GDM1 (cell line): Measurements from ENCODE around the gene PODXL.
A peak's percentile ranks its signal among the peaks of the same experiment; 100 is the strongest.

Source experiments
- DNase-seq: peaks from one replicate; lab custom pipeline; 2025; lab: John Stamatoyannopoulos, UW

PODXL gene

GRCh38 chr7:131564640-131565039, 8.2 kb upstream of the PODXL start:
- no peak for DNase-seq

- no peak for DNase-seq
Measured at GRCh38 chr7:131563918-131564317, 7.5 kb upstream of the PODXL start.

GRCh38 chr7:131562941-131563340, 6.5 kb upstream of the PODXL start:
- DNase-seq = no peak

- no peak for DNase-seq
Measured at GRCh38 chr7:131560061-131560460, 3.6 kb upstream of the PODXL start.

- DNase-seq = no peak
Measured at GRCh38 chr7:131557652-131558385, 1.4 kb upstream of the PODXL start.

GRCh38 chr7:131556909-131557651, 652 bp upstream of the PODXL start:
- DNase-seq = no peak

GRCh38 chr7:131555552-131556052, 826 bp downstream of the PODXL start:
- no peak for DNase-seq

- DNase-seq = no peak
Measured at GRCh38 chr7:131554880-131555516, 1.4 kb downstream of the PODXL start.

GRCh38 chr7:131553931-131554330, 2.5 kb downstream of the PODXL start:
- DNase-seq = no peak

GRCh38 chr7:131552053-131552452, 4.4 kb downstream of the PODXL start:
- no peak for DNase-seq

GRCh38 chr7:131550846-131551245, 5.6 kb downstream of the PODXL start:
- no peak for DNase-seq

- peak; percentile 52 for DNase-seq
Measured at GRCh38 chr7:131548371-131548770, 8.1 kb downstream of the PODXL start.

GRCh38 chr7:131547589-131547988, 8.8 kb downstream of the PODXL start:
- no peak for DNase-seq

- peak; percentile 11 for DNase-seq
Measured at GRCh38 chr7:131546583-131547141, 9.8 kb downstream of the PODXL start.

- no peak for DNase-seq
Measured at GRCh38 chr7:131546126-131546525, 10.3 kb downstream of the PODXL start.

- DNase-seq = peak; percentile 12
Measured at GRCh38 chr7:131544449-131545301, 11.8 kb downstream of the PODXL start.

GRCh38 chr7:131544021-131544420, 12.4 kb downstream of the PODXL start:
- no peak for DNase-seq

- no peak for DNase-seq
Measured at GRCh38 chr7:131543298-131543697, 13.1 kb downstream of the PODXL start.

- DNase-seq = no peak
Measured at GRCh38 chr7:131540491-131541162, 15.8 kb downstream of the PODXL start.

GRCh38 chr7:131538813-131539179, 17.6 kb downstream of the PODXL start:
- DNase-seq = no peak
